ENCODE data around the gene CCP110. TPM values are rescaled to one million over a fixed set of nuclear protein-coding genes. Genes with fewer than 3 reads are reported as not detected.
A peak's percentile ranks its signal among the peaks of the same experiment; 100 is the strongest.

Gene CCP110
- total RNA-seq, 1 experiment from 2014 or later, result 21.6 TPM

DNA sequence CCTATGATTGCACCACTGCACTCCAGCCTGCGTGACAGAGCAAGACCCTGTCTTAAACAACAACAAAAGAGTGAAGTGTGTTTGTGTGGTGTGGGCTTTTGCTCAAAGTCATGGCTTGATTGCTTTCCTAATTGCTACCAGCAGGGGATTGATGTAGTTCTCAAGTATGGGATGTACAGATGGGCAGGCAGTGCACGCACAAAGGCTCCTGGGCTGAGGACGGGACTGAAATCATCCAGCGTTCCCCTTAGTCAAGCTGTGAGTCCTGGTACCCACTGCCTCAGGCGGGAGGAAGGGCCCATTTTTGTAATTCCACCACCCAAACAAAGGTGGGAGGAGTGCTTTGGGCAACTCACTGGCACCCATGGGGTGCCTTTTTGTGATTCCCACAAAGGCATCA is 49.1 kb upstream of the CCP110 start:
- Mint-ChIP-seq H3K4me1 (peaks cover 7 to 9% of the 10 kb centered on the region in 2 experiments; a peak in 3 of 4 replicates), H3K36me3 (ENCODE audit: insufficient read depth in 1 of 3, low read depth in 3 of 3) (peaks cover 0 to 6% (median 1%) of the 10 kb centered on the region in 3 experiments; a peak in 6 of 7 replicates), H3K9me3 (peaks cover under 1% of the 10 kb centered on the region in 2 experiments; a peak in 3 of 5 replicates), H3K4me3 (no peak overlapping the region), H3K27ac (no peak overlapping the region; a peak in 1 of 7 replicates), H3K27me3 (ENCODE audit: low read depth) (no peaks in the 10 kb centered on the region)
- no CpG with 5 or more reads among the region's 5 CpGs for WGBS (ENCODE audit: extremely low coverage, insufficient read length, low lambda C conversion rate)
- no peak overlapping the region for H2AFZ ChIP-seq (ENCODE audit: low read length)
- TF ChIP-seq, protein P1, sequence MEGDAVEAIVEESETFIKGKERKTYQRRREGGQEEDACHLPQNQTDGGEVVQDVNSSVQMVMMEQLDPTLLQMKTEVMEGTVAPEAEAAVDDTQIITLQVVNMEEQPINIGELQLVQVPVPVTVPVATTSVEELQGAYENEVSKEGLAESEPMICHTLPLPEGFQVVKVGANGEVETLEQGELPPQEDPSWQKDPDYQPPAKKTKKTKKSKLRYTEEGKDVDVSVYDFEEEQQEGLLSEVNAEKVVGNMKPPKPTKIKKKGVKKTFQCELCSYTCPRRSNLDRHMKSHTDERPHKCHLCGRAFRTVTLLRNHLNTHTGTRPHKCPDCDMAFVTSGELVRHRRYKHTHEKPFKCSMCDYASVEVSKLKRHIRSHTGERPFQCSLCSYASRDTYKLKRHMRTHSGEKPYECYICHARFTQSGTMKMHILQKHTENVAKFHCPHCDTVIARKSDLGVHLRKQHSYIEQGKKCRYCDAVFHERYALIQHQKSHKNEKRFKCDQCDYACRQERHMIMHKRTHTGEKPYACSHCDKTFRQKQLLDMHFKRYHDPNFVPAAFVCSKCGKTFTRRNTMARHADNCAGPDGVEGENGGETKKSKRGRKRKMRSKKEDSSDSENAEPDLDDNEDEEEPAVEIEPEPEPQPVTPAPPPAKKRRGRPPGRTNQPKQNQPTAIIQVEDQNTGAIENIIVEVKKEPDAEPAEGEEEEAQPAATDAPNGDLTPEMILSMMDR (conservative IDR thresholded peaks at IDR 0.05), result 0 out of 3 replicates have a peak, but pooled peaks have one; percentile 18
- no peak overlapping the region for H4K8ac ChIP-seq (replicated peaks; ENCODE audit: insufficient read length, low read depth, low read length)
- no peak overlapping the region for H3K56ac ChIP-seq (ENCODE audit: insufficient read length, low read depth, low read length)
- no peaks in the 10 kb centered on the region for H3K4me1 ChIP-seq (ENCODE audit: insufficient read depth, low read length)
- peaks cover 2% of the 10 kb centered on the region for H4K20me1 ChIP-seq (ENCODE audit: control insufficient read depth, insufficient read depth, insufficient read length)
- no peak overlapping the region for H3K9ac ChIP-seq (ENCODE audit: extremely low read depth, insufficient read length, low read length)
- H2BK20ac ChIP-seq (ENCODE audit: low read depth, low read length, poor library complexity, severe bottlenecking), result no peak overlapping the region
- H3K23me2 ChIP-seq (ENCODE audit: insufficient read length, low read depth, low read length, poor library complexity, severe bottlenecking), result no peaks in the 10 kb centered on the region
- no peaks in the 10 kb centered on the region for H3K9me3 ChIP-seq (ENCODE audit: control insufficient read depth, low read depth, low read length)
- no peak overlapping the region for H4K5ac ChIP-seq (ENCODE audit: insufficient read length, low read depth, low read length)
- no peak overlapping the region for H3K27ac ChIP-seq (ENCODE audit: insufficient read length, low read depth, low read length)
- no peak overlapping the region for H4K91ac ChIP-seq (ENCODE audit: insufficient read length, low read depth, low read length)
- H3T11ph ChIP-seq (ENCODE audit: low read length), result no peak overlapping the region
- no peaks in the 10 kb centered on the region for H3K79me1 ChIP-seq (ENCODE audit: insufficient read depth, low read depth, low read length, poor library complexity, severe bottlenecking)
- no peak overlapping the region for H2AK5ac ChIP-seq (ENCODE audit: insufficient read length, low read length)
- no peak overlapping the region for H2BK15ac ChIP-seq (ENCODE audit: low read depth, low read length)
- no peak overlapping the region for H2BK5ac ChIP-seq (ENCODE audit: insufficient read length, low read length)
- no peak overlapping the region for H3K4me2 ChIP-seq (ENCODE audit: insufficient read depth, insufficient read length, low read length)
- no peak overlapping the region for H2BK12ac ChIP-seq (ENCODE audit: insufficient read length, low read depth, low read length)
- H2BK120ac ChIP-seq (ENCODE audit: low read depth, low read length, poor library complexity, severe bottlenecking), result no peak overlapping the region
- no peak overlapping the region for H3K18ac ChIP-seq (ENCODE audit: insufficient read length, low read depth, low read length)
- no peaks in the 10 kb centered on the region for H3K79me2 ChIP-seq (ENCODE audit: insufficient read depth, low read length)
- no peak overlapping the region for H3K14ac ChIP-seq (ENCODE audit: insufficient read depth, low read length)
- no peak for DNase-seq
- no peaks in the 10 kb centered on the region for H3K27me3 ChIP-seq (ENCODE audit: insufficient read depth, low read length)
- H3K4ac ChIP-seq (ENCODE audit: low read depth, low read length), result no peak overlapping the region
- no peak overlapping the region for H3K23ac ChIP-seq (ENCODE audit: insufficient read length, low read depth, low read length)

All from H9 (cell line).